ENCODE results near the gene LOX. TPM values are rescaled to one million over a fixed set of nuclear protein-coding genes. Genes with fewer than 3 reads are reported as not detected.

The LOX gene
- polyA plus RNA-seq, 2 donors: 0.71 to 1.2 TPM

Other genes with a start within 250 kb of the LOX start
- not detected for gene FTMT, start 226.4 kb downstream of the LOX start, polyA plus RNA-seq
- gene SRFBP1, start 116.3 kb downstream of the LOX start, polyA plus RNA-seq: 1 to 10 TPM; 1.8 to 4.2 TPM
- gene ZNF474, start 51.3 kb upstream of the LOX start, polyA plus RNA-seq: under 1 TPM; 0.04 to 0.06 TPM
- 1 to 10 TPM in 1 of 2 donors, under 1 TPM in 1; 0.80 to 1.2 TPM for gene SNCAIP, start 234.0 kb upstream of the LOX start, polyA plus RNA-seq